HG03159 (cell line): ENCODE measurements around the gene ELF2.
"Not testable (repeated sequence)": the region's sequence is repeated elsewhere in the genome, so short reads cannot be mapped to it uniquely, and the experiment has no call there.

Source experiments
- ATAC-seq: cut with Tn5 transposase; IDR thresholded peaks from one replicate; pipeline ENCODE4 v1.9.1; 2021; ENCODE audit warnings: mild to moderate bottlenecking, moderate library complexity; ENCODE audit not compliant: unreplicated experiment

The ELF2 gene

DNA sequence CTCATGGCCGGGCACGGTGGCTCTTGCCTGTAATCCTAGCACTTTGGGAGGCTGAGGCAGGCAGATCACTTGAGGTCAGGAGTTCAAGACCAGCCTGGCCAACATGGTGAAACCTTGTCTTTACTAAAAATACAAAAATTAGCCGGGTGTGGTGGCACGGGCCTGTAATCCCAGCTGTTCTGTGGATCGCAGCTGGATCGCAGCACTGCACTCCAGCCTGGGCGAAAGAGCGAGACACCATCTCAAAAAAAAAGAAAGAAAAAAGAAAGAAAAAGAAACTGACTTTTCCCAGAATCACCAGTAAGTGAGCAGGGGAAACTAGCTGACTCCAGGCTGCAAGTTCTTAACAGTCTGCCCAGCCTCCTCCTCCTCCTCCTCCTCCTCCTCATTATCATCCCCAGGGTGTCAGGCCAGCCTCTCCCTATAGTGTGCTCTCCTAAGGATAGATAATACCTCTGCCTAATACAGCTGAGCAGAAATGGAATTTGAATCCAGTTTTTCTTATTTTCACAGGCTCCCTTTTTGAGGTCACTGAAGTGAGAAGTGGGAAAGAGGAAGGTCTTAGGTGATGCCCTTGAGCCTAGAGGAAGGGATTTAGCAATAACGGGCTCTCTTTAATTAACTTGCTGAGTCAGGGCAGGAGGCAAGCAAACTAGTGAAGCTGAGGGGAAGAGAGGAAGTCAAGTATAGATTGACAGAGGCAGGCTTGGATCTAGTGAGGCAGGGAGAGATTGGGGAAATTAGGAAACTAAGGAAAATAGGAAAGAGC, 11.8 kb upstream of the ELF2 start:
- ATAC-seq: no peak

GRCh38 chr4:139184129-139184528, 7.1 kb upstream of the ELF2 start:
- ATAC-seq: no peak

DNA sequence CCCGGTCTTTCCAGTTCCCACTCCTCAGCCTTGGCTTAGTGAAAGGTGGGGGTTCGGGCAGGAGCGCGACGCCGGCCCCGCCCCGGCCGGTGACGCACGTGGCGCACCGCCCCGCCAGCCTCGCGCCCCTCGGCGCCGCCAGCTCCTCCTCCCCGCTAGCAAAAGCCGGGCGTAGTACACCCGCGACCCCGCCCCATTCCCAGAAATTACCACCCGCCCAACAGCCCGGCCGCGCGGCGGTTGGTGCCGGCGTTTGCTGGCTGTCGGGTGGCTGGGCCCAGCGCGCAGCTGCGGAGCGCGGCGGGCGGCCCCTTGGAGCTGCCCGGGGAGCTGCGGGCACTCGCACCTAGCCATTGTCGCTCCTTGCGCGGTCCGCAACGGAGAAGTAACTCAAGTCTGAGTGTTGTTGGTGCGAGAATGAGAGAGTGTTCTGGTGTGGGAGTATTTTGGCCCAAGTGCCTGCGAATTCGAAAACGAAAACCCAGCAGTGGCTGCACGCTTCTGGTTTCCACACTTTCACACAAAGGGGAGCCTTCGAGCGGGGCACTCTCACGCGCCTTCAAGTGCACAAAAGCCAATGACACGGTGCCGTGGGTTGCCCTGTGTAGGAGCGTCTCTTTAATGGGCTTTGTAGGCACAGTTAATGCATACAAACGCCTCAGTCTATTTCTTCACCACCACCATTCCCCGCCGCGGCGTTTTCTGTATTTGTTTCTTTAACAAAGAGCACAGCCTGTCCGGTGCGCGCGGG, 1.0 kb upstream of the ELF2 start:
- peak; percentile 68 for ATAC-seq

DNA sequence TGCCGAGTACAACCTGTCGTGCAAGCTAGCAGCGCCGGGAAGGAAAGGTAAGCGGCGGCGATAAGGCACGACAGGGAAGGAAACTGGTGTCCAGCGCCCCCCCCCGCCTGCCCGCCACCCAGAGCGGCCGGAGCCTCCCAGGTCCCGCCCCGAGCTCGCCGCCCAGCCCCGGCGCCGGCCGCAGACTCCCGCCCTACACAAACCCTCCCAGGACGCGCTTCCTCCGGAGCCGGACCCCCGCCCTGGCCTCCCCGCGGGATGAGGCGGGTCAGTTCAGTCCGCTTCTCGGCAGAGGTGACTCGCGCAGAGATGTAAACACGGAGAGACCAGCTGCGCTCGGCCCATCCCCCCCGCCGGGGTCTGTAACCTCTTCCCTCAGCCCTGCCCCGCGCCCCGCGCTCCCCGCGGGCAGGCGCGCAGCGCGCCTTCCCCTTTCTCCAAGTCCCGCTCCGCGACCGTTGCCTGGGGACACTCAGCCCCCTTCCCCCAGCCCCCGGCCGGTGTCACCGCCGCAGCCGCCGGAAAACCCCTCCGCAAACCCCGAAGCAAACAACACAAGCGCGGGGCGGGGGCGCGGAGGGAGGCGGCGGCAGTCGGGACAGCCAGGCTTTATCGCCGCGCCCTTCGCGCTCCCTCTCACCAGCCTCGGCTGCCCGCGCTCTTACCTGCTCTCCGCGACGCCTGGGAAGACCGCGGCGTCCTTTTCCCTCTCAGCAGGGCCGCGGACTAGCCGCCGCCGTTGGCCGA, 543 bp downstream of the ELF2 start:
- peak; percentile 21 for ATAC-seq

DNA sequence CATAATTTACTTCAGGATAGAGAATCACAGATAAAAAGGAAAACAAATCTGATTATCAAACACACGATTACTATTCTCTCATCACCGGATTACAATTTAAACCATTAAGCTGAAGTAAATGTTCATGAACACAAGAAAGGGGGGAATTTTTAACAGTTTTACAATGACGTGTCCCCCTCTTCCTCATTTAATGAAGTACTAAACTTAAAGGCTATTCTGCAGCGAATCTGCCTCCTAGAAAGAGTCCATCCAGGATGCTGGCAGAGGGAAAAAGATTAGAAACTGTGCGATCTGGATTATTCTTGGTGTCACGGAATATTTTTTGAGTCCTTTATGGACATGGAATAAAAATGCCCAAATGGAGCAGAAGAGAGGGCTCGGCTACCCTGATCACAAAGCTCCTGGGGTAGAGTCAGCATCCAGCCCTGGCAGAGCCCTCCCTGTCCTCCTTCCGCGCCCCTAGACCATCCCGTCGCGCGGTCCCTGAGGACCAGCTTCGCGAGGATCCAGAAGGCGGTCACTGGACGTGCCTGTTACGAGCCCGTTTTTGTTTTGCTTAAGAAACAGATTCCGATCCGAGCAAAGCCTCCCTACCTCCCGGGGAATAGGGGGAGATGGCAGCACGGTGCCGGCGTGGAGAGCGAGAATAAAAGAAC, 1.2 kb downstream of the ELF2 start:
- ATAC-seq: no peak

DNA sequence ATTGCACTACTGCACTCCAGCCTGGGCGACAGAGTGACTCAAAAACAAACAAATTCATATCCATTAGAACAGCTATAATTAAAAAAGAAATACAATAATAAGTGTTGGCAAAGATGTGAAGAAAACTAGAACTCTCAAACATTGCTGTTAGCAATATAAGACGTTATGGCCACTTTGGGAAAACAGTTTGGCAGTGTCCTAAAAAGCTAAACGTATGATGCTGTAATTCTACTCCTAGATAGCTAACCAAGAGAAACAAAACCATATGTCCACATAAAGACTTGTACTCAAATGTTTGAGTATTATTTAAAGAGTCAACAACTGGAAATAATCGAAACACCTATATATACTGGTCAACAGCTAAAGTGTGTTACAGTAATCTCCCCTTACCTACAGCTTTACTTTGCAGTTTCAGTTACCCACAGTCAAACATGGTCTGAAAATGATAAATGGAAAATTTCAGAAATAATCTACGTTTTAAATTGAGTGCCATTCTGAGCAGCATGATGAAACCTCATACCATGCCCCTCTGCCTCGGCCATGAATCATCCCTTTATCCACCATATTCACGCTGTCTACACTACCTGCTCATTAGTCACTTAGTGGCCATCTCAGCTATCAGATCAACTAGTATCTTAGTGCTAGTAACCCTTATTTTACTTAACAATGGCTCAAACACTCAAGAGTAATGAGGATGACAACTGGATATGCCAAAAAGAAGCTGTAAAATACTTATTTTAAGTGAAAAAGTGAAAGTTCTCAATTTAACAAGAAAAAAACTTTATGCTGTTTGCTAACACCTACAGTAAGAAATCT, 4.9 kb downstream of the ELF2 start:
- ATAC-seq: no peak

GRCh38 chr4:139170932-139171331, 6.1 kb downstream of the ELF2 start:
- no peak for ATAC-seq

DNA sequence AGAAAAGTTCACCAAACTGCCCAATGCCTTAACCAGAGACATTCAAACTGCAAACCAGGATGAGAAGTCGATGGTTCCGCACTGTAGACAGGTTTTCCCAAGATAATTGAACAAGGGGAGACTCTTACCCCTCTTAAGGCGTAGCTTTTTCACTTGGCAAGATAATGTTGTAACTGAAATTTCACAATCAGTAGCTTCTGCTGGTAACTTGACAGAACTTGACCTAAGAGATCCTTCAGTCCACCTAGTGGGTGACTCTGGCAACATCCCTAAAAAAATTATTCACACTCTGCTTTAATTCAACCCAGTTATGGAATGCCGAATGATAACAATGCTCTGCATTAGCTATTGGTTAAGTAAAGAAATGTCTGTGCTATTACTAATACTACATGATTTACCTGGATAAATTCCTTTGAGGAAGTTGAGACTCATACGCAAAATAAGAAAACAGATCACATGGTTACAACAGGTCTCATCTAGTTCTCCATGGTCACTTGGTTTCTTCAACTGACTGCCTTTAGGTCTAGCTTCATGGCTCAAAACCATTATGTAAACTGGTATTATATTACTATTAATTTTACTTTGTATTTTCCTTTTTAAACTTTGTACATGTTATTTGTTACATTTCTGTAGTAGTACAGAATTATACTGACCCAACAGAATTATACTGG, 9.1 kb downstream of the ELF2 start:
- ATAC-seq: no peak

DNA sequence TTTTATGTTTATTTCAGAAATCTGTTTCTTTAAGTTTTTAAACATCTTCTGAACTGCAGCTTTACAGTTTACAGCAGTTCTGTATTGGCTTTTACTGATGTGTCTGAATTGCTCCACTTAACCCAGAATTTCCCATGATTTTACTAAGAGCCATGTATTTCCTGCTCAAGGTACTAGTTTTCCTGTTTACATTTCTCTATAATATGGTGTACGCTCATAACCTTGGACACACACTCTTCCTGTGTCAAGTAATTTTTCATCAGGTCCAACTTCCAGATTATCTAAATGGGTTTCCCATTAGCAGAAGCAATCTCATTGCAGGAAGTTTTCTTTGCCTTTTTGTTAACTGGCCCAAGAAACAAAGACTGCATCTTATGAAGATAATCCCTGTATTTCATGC, 12.3 kb downstream of the ELF2 start:
- ATAC-seq: no peak

DNA sequence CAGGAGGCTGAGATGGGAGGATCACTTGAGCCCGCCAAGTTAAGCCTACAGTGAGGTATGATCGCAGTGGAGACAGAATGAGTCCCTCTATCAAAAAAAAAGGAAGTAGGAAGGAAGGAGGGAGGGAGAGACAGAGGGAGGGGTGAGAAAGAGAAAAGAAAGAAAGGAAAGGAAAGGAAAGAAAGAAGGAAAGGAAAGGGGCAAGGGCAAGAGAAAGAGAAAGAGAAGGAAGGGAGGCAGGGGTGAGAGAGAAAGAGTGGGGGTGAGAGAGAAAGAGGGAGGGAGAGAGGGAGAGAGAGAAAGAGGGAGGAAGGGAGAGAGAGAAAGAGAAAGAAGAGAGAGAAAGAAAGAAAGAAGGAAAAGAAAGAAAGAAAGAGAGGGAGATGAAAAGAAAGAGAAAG, 13.2 kb downstream of the ELF2 start:
- no peak for ATAC-seq

DNA sequence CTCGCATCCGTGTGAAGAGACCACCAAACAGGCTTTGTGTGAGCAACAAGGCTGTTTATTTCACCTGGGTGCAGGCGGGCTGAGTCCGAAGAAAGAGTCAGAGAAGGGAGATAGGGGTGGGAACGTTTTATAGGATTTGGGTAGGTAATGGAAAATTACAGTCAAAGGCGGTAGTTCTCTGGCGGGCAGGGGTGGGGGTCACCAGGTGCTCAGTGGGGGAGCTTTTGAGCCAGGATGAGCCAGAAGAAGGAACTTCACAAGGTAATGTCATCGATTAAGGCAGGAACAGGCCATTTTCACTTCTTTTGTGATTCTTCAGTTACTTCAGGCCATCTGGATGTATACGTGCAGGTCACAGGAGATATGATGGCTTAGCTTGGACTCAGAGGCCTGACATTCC, 19.0 kb downstream of the ELF2 start:
- ATAC-seq: not testable (repeated sequence)

GRCh38 chr4:139154952-139155557, 22.0 kb downstream of the ELF2 start:
- ATAC-seq: no peak

DNA sequence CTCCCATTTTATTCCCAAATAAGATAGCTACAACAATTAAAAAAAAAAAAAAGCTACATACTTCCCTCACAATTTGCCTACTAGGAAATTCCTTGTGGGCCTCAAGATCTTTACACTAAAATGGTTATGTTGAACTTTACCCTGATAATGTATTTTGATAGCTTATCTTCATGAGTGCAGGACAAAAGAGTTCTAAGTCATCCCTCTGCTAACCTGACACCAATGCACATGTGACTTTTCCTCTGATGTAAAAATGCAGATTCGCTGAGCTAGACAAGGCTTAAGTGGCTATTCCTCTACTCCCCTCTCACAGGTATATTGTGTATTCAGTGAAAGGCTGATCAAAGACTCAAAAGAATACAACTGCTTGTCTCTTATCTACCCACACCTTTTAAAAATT, 22.5 kb downstream of the ELF2 start:
- ATAC-seq: no peak

- ATAC-seq: no peak
Observed at GRCh38 chr4:139154134-139154421, 22.9 kb downstream of the ELF2 start.

DNA sequence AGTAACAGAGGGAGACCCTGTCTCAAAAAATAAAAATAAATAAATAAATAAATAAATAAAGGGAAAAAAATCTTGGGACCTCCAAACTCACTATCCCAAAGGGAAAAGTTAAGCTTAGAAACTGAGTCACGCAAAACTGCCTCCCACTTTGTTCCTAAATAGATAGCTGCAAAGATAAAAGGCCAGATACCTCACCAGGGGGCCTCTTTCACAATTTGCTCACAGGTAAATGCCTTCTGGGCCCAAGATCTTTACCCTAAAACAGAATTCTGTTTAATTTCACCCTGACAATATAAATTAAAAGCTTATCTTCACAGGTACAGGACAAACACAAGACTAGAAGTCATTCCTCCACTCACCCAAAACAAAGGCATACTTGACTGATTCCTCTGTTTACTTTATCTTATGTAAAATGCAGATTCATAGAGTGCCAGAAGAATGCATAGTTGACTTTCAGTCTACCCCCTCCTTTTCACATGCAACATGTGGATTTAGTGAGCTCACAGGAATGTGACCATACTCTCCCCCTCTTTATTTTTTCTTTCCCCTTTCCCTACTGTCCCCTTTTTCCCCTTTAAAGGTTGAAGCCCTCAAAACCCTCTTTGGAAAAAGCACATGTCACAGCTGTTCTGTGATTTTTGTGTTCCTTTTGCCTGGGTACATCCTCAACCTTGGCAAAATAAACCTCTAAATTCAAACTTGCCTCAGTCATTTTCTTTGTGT, 23.4 kb downstream of the ELF2 start:
- ATAC-seq: no peak

DNA sequence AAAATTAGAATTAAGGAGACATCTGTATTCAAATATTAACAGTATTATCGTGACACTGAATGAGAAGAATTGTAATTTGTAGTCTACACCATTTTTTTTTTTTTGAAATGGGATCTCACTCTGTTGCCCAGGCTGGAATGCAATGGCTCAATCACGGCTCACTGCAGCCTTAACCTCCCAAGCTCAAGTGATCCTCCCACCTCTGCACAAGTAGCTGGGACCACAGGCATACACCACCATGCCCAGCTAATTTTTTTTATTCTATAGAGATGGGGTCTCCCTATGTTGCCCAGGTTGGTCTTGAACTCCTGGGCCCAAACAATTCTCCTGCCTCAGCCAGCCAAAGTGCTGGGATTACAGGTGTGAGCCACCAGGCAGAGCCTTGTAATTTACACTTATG, 24.8 kb downstream of the ELF2 start:
- ATAC-seq: no peak

- ATAC-seq: no peak
Observed at GRCh38 chr4:139146926-139147629, 29.9 kb downstream of the ELF2 start.

DNA sequence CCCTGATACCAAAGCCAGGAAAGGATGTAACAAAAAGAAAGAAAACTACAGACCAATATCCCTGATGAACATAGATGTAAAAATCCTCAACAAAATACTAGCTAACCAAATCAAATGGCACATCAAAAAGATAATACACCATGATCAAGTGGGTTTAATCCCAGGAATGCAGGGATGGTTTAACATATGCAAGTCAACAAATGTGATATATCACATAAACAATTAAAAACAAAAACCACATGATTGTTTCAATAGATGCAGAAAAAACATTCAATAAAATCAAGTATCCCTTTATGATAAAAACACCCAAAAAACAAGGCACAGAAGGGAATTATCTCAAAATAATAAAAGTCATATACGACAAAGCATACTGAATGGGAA, 31.5 kb downstream of the ELF2 start:
- no peak for ATAC-seq
